NCI-H2029 (cell line): Measurements from ENCODE around the gene ZFHX2.

ENCODE experiments used
- DNase-seq: peaks from one replicate; lab custom pipeline; 2025; lab: John Stamatoyannopoulos, UW

ZFHX2 gene

GRCh38 chr14:23518709-23519108, 32.9 kb downstream of the ZFHX2 start:
- DNase-seq: no peak

DNA sequence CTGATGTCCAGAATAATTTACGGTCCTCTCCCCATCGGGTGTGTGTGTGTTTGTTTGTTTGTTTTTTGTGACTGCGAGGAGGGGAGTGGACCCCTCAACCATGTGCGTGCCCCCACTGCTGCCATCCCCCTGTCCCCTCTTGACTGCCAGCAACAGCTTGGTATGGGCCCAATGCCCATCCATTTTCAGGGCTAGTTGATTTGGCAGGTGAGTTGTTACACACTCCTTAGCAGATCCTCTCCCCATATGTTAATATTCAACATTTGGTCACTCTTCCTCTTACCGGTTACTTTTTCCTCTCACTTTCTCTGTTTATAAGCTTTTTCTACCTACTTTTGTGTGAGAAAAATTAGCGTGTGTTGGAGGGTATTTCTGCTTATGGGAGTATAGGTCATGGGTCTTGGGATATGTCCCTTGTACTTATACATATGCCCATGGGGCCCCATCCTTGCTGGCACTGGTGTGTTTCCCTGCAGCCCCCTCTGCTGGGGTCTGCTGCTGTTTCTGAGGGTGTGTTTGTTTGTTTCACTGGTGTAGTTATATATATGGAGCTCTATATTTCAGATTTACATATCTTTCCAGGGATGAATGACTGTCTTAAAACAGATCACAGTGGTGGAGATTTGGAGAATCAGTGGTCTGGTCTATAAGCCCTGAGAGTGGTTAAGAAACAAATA, 33.8 kb downstream of the ZFHX2 start:
- DNase-seq: no peak

GRCh38 chr14:23514644-23514957, 37.0 kb downstream of the ZFHX2 start:
- peak; percentile 100 for DNase-seq

GRCh38 chr14:23513818-23514643, 37.5 kb downstream of the ZFHX2 start:
- DNase-seq: peak; percentile 99

DNA sequence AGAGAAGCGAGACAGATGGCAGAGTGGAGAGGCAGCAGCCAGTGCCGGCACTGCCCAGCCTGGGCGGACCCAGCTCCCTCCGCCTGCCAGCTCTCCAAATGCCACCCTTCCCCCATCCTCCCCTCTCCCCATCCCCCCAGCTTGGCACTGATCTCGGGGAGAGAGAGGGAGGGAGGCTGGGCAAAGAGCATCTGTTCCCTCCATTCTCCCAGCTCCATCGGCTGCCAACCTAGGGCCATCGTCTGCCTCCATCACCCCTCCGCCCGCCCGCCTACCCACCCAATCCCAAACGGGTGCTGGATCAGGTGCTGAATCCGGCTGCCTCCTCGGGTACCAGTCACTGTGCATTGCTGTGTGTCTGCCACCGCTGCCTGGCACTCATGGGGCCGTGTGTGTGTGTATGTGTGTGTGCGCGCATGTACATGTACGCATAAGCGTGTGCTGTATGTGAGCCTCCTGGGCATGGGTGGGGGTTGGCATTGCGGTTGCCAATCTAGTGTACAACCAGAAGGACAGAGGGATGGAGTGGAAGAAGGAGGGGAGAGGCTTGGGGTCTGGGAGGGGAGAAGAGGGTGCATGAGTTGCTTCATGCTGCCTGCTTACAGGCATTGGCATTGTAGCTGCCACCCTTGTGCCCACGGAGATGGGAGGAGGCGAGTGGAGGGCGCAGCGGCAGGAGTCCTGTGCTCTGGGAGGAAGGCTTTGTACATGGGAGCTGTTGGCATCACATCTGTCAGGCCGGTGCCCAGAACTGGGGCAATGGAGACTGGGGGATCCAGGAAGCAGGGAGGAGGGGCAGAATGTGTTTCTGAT, 38.4 kb downstream of the ZFHX2 start:
- DNase-seq: peak; percentile 99

DNA sequence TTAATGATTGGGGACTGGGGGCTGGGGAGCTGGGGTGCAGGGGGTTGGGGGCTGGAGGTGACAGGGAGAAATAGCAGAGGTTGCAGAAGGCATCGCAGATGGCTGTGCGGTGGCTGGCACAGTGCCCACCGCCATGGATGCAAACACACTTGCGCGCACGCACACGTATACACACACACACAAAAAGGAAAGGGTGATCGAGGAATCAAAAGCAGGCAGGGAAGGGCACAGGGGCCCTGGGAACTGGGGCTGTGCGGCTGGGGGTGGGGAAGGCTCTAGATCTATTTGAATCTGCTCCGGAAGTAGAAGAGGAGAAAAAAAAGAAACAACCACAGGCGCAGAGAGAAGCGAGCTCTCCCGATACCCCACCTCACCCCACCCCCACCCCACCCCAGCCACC, 39.4 kb downstream of the ZFHX2 start:
- peak; percentile 99 for DNase-seq

DNA sequence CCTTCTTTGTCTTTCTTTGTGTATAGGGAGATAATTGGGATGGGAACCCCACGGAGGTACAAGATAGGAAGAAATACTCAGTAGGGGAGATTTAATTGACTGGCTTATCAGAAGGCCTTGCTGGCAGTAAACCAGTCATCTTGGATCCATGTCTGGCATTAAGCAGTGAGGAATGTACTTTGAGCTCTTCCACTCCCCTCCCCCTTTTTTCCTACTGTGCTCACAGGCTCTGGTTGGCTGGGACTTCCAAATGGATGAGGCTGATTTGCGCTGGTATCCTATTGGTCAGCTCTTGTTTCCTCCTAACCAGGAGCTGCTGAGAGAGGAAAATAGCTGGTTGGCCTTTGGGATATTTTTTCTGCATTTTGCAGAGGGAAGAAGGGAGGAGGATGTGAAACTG, 57.3 kb downstream of the ZFHX2 start:
- no peak for DNase-seq

- DNase-seq: peak; percentile 96
Measured at GRCh38 chr14:23492618-23493272, 58.8 kb downstream of the ZFHX2 start.

- DNase-seq: no peak
Measured at GRCh38 chr14:23487216-23487615, 64.3 kb downstream of the ZFHX2 start.

GRCh38 chr14:23486036-23486435, 65.5 kb downstream of the ZFHX2 start:
- no peak for DNase-seq

- DNase-seq: no peak
Measured at GRCh38 chr14:23485326-23485725, 66.2 kb downstream of the ZFHX2 start.

- DNase-seq: peak; percentile 99
Measured at GRCh38 chr14:23483236-23483854, 68.2 kb downstream of the ZFHX2 start.

DNA sequence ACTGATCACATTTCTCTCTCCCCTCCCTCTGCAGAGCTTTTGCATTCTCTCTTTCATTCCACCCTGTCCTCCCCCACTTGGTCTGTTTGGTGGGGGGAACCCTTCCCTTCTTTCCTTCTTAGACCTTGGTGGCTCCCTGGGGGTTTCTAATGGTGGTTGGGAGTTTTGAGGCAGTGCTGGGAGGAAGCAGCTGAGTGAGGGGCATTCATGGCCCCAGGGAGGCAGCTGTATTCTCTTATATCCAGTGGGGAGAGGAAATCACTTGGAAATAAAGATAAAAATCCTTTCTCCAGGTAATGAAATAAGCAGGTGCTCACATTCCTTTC, 68.8 kb downstream of the ZFHX2 start:
- no peak for DNase-seq

- DNase-seq: no peak
Measured at GRCh38 chr14:23481979-23482822, 69.4 kb downstream of the ZFHX2 start.

GRCh38 chr14:23481362-23481970, 70.1 kb downstream of the ZFHX2 start:
- DNase-seq: no peak

DNA sequence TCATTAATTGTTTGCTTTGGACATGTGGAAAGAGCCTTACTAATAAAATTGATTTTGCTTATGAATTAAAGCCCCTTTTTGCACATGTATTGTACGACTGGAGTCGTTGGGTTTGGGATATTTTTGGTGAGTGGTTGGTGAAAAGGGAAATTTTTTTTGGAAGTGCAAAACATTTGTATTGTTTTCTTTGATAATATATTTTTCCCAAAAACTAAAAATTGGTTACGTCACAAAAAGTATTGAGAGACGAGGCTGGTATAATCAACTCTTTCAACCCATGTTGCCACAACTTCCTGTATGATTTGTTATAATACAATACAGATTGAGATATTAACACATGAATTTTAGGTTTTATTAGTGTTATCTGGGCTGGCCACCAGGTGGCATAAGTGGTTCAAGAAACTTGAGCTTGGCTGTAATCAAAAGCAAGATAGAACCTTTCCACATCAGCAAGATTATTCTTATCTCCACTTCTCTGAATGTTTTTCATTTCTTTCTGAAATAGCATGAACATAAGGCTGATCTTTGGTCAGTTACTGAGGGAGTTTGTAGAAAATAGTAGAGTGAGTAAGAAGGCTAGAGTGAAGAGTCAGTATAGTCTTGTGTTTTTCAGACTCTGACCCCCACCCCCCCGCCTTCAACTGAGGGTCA, 73.3 kb downstream of the ZFHX2 start:
- DNase-seq: peak; percentile 97

GRCh38 chr14:23470947-23471346, 80.6 kb downstream of the ZFHX2 start:
- DNase-seq: no peak
